HFFc6 (cell line): ENCODE results near the gene NCOA1. TPM values are rescaled to one million over a fixed set of nuclear protein-coding genes. Genes with fewer than 3 reads are reported as not detected.
A peak's percentile ranks its signal among the peaks of the same experiment; 100 is the strongest.

Source experiments
- DNase-seq: peaks from one replicate; pipeline ENCODE4 v3.0.0-alpha.2; 2018
- H3K27ac Mint-ChIP-seq: 2 replicates; pipeline ENCODE4 v1.8.0; 2020; ENCODE audit warnings: mild to moderate bottlenecking, mixed read lengths
- H3K27me3 Mint-ChIP-seq: 2 replicates; pipeline ENCODE4 v1.8.0; 2021; ENCODE audit warnings: mild to moderate bottlenecking, moderate library complexity, mixed read lengths; ENCODE audit not compliant: insufficient read depth
- H3K36me3 Mint-ChIP-seq: 2 replicates; pipeline ENCODE4 v1.8.0; 2021; ENCODE audit warnings: low read depth, mixed read lengths
- H3K4me1 Mint-ChIP-seq: 2 replicates; pipeline ENCODE4 v1.8.0; 2020; ENCODE audit warnings: low read depth, mixed read lengths
- H3K4me3 Mint-ChIP-seq: 2 replicates; pipeline ENCODE4 v1.8.0; 2020; ENCODE audit warnings: mild to moderate bottlenecking, moderate library complexity, mixed read lengths
- H3K9me3 Mint-ChIP-seq: 2 replicates; pipeline ENCODE4 v1.8.0; 2020; ENCODE audit warnings: mild to moderate bottlenecking, mixed read lengths
- CTCF ChIP-seq: fragments of 200-600 bp; sonication (generic); IDR thresholded peaks from 2 replicates; pipeline ENCODE4 v1.5.0; 2021; ENCODE audit warnings: antibody characterized with exemption, mild to moderate bottlenecking
- total RNA-seq, 6 experiments: library from RNA; stranded (reverse); fragmentation: NEBNext Ultra II Directional; extraction: Animal tissue kit (Norgen Biotek cat#: 25700); gene quantifications; 2 replicates in 1 of 6; 3 replicates in 5 of 6; pipeline ENCODE4 v1.2.3, GENCODE V29; 2021

NCOA1 gene
- total RNA-seq, 6 experiments from 2014 or later: 8.6 to 11.2 (median 10.7) TPM

GRCh38 chr2:24720310-24720709 is 229.3 kb downstream of the NCOA1 start:
- Mint-ChIP-seq H3K27ac (no peak overlapping the region), H3K4me1 (peaks cover 31% of the 10 kb centered on the region), H3K27me3 (no peaks in the 10 kb centered on the region), H3K4me3 (no peak overlapping the region), H3K36me3 (peaks cover 7% of the 10 kb centered on the region), H3K9me3 (no peaks in the 10 kb centered on the region)
- DNase-seq: no peak
- TF ChIP-seq CTCF: no peak

GRCh38 chr2:24721470-24721869 is 230.4 kb downstream of the NCOA1 start:
- Mint-ChIP-seq H3K4me1 (peaks cover 31% of the 10 kb centered on the region), H3K9me3 (no peaks in the 10 kb centered on the region), H3K27ac (peak overlapping the region; percentile 50), H3K4me3 (no peak overlapping the region), H3K36me3 (peaks cover 6% of the 10 kb centered on the region), H3K27me3 (no peaks in the 10 kb centered on the region)
- TF ChIP-seq CTCF: no peak
- peak; percentile 58 for DNase-seq

GRCh38 chr2:24722141-24722790 is 231.2 kb downstream of the NCOA1 start:
- H3K4me3 Mint-ChIP-seq: no peak overlapping the region
- no peaks in the 10 kb centered on the region for H3K27me3 Mint-ChIP-seq
- H3K4me1 Mint-ChIP-seq: peaks cover 31% of the 10 kb centered on the region
- H3K27ac Mint-ChIP-seq: peak overlapping the region; percentile 50
- TF ChIP-seq CTCF: no peak
- no peaks in the 10 kb centered on the region for H3K36me3 Mint-ChIP-seq
- no peaks in the 10 kb centered on the region for H3K9me3 Mint-ChIP-seq
- no peak for DNase-seq

- no peaks in the 10 kb centered on the region for H3K27me3 Mint-ChIP-seq
These were observed 232.1 kb downstream of the NCOA1 start for GRCh38 chr2:24723191-24723590.

GRCh38 chr2:24723665-24724064 is 232.6 kb downstream of the NCOA1 start:
- H3K27ac Mint-ChIP-seq: no peak overlapping the region
- no peak for DNase-seq
- no peaks in the 10 kb centered on the region for H3K9me3 Mint-ChIP-seq
- TF ChIP-seq CTCF: no peak
- H3K36me3 Mint-ChIP-seq: no peaks in the 10 kb centered on the region
- no peak overlapping the region for H3K4me3 Mint-ChIP-seq
- no peaks in the 10 kb centered on the region for H3K27me3 Mint-ChIP-seq
- H3K4me1 Mint-ChIP-seq: peaks cover 31% of the 10 kb centered on the region

More at GRCh38 chr2:24723191-24723590, 232.1 kb downstream of the NCOA1 start:
- H3K4me3 Mint-ChIP-seq: no peak overlapping the region
- H3K27ac Mint-ChIP-seq: no peak overlapping the region
- TF ChIP-seq CTCF: no peak
- H3K4me1 Mint-ChIP-seq: peaks cover 31% of the 10 kb centered on the region
- DNase-seq: no peak
- H3K9me3 Mint-ChIP-seq: no peaks in the 10 kb centered on the region
- no peaks in the 10 kb centered on the region for H3K36me3 Mint-ChIP-seq
